ENCODE data around the gene GRIK4. TPM values are rescaled to one million over a fixed set of nuclear protein-coding genes. Genes with fewer than 3 reads are reported as not detected.

The GRIK4 gene
- total RNA-seq, 1 donor from 2014 or later: 4.5 TPM

GRCh38 chr11:120525261-120526171 lies 14.0 kb downstream of the GRIK4 start:
- no peak overlapping the region for H3K4me3 Mint-ChIP-seq (ENCODE audit: unreplicated experiment)
- peaks cover 3% of the 10 kb centered on the region for H3K4me1 Mint-ChIP-seq (ENCODE audit: unreplicated experiment)
- H3K27me3 Mint-ChIP-seq (ENCODE audit: unreplicated experiment): peaks cover 4% of the 10 kb centered on the region
- no peaks in the 10 kb centered on the region for H3K36me3 Mint-ChIP-seq (ENCODE audit: low read depth, unreplicated experiment)
- no peak for DNase-seq (ENCODE audit: low spot score)
- no peak overlapping the region for H3K27ac Mint-ChIP-seq (ENCODE audit: unreplicated experiment)
- no peak for TF ChIP-seq CTCF (IDR thresholded peaks at IDR 0.05; ENCODE audit: unreplicated experiment)
- no peaks in the 10 kb centered on the region for H3K9me3 Mint-ChIP-seq (ENCODE audit: unreplicated experiment)

GRCh38 chr11:120526241-120526640 lies 14.7 kb downstream of the GRIK4 start:
- Mint-ChIP-seq H3K36me3 (ENCODE audit: low read depth, unreplicated experiment) (no peaks in the 10 kb centered on the region), H3K9me3 (ENCODE audit: unreplicated experiment) (no peaks in the 10 kb centered on the region), H3K4me3 (ENCODE audit: unreplicated experiment) (no peak overlapping the region), H3K27ac (ENCODE audit: unreplicated experiment) (no peak overlapping the region), H3K27me3 (ENCODE audit: unreplicated experiment) (peaks cover 4% of the 10 kb centered on the region), H3K4me1 (ENCODE audit: unreplicated experiment) (peaks cover 3% of the 10 kb centered on the region)
- no peak for DNase-seq (ENCODE audit: low spot score)
- no peak for TF ChIP-seq CTCF (IDR thresholded peaks at IDR 0.05; ENCODE audit: unreplicated experiment)

GRCh38 chr11:120527111-120527761 lies 15.7 kb downstream of the GRIK4 start:
- Mint-ChIP-seq H3K36me3 (ENCODE audit: low read depth, unreplicated experiment) (no peaks in the 10 kb centered on the region), H3K27ac (ENCODE audit: unreplicated experiment) (no peak overlapping the region), H3K27me3 (ENCODE audit: unreplicated experiment) (peaks cover 4% of the 10 kb centered on the region), H3K9me3 (ENCODE audit: unreplicated experiment) (no peaks in the 10 kb centered on the region), H3K4me3 (ENCODE audit: unreplicated experiment) (no peak overlapping the region), H3K4me1 (ENCODE audit: unreplicated experiment) (peaks cover 3% of the 10 kb centered on the region)
- no peak for DNase-seq (ENCODE audit: low spot score)
- no peak for TF ChIP-seq CTCF (IDR thresholded peaks at IDR 0.05; ENCODE audit: unreplicated experiment)

- no peak for DNase-seq (ENCODE audit: low spot score)
- no peak for TF ChIP-seq CTCF (IDR thresholded peaks at IDR 0.05; ENCODE audit: unreplicated experiment)
- no peak overlapping the region for H3K27ac Mint-ChIP-seq (ENCODE audit: unreplicated experiment)
- peaks cover 2% of the 10 kb centered on the region for H3K27me3 Mint-ChIP-seq (ENCODE audit: unreplicated experiment)
- H3K9me3 Mint-ChIP-seq (ENCODE audit: unreplicated experiment): no peaks in the 10 kb centered on the region
- H3K4me3 Mint-ChIP-seq (ENCODE audit: unreplicated experiment): no peak overlapping the region
- H3K36me3 Mint-ChIP-seq (ENCODE audit: low read depth, unreplicated experiment): peaks cover 3% of the 10 kb centered on the region
- H3K4me1 Mint-ChIP-seq (ENCODE audit: unreplicated experiment): peaks cover 3% of the 10 kb centered on the region
Measured at GRCh38 chr11:120528749-120529148, 17.2 kb downstream of the GRIK4 start.

- TF ChIP-seq CTCF (IDR thresholded peaks at IDR 0.05; ENCODE audit: unreplicated experiment): no peak
- Mint-ChIP-seq H3K27ac (ENCODE audit: unreplicated experiment) (no peak overlapping the region), H3K4me3 (ENCODE audit: unreplicated experiment) (no peak overlapping the region), H3K27me3 (ENCODE audit: unreplicated experiment) (peaks cover 2% of the 10 kb centered on the region), H3K9me3 (ENCODE audit: unreplicated experiment) (no peaks in the 10 kb centered on the region), H3K36me3 (ENCODE audit: low read depth, unreplicated experiment) (peaks cover 3% of the 10 kb centered on the region), H3K4me1 (ENCODE audit: unreplicated experiment) (peaks cover 3% of the 10 kb centered on the region)
- no peak for DNase-seq (ENCODE audit: low spot score)
Measured at GRCh38 chr11:120529214-120529613, 17.7 kb downstream of the GRIK4 start.
